ENCODE measurements around the gene TNFRSF12A. TPM values are rescaled to one million over a fixed set of nuclear protein-coding genes. Genes with fewer than 3 reads are reported as not detected.

Gene TNFRSF12A
- total RNA-seq, 2 donors from 2014 or later, result 36.8 to 280 TPM

GRCh38 chr16:3023669-3024478 lies 3.7 kb downstream of the TNFRSF12A start, which contains the start of the genes HCFC1R1 and THOC6:
Gene HCFC1R1 (minus strand): TSS chr16:3023942. CDS start chr16:3023941, 1 bp downstream.
Gene THOC6 (plus strand): TSS chr16:3024035. CDS start chr16:3024327, 292 bp downstream.
- Histone ChIP-seq H3K4me1 (peaks cover 0 to 55% of the 10 kb centered on the region in 2 donors), H3K36me3 (peaks cover 13% of the 10 kb centered on the region)
- TF ChIP-seq CTCF (IDR thresholded peaks at IDR 0.05), result peak in 1 of 2 donors; percentile 14

DNA sequence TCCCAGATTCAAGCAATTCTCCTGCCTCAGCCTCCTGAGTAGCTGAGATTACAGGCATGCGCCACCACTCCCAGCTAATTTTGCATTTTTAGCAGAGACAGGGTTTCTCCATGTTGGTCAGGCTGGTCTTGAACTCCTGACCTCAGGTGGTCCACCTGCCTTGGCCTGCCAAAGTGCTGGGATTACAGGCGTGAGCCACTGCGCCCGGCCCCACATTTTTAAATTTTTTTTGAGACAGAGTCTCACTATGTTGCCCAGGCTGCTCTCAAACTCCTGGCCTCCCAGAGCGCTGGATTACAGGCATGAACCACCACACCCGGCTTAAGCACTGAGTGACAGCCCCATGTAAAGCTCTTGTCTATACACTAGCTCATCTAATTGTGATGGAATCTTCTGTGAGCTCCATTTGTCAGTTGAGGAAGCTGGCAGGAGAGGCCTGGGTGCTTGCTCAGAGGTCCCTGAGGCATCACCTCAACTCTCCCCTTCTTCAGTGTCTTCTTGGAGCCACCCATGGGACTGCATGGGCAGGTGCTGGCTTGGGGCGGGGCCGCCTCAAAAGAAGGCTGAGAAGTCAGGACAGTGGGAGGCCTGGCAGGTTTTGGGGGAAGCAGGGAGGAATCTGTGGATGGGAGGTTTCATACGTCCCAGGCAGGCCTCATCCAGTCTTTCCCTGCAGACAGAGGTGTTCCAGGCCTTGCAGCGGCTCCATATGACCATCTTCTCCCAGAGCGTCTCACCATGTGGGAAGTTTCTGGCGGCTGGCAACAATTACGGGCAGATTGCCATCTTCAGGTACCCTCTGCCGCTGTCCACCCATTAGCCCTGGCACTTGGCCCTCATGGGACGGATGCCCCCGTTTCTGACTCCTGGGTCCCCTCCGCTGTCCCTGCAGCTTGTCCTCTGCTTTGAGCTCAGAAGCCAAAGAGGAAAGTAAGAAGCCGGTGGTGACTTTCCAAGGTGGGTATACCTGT lies 5.1 kb downstream of the TNFRSF12A start:
- H3K4me3 ChIP-seq, result no peak overlapping the region
- H3K9me3 ChIP-seq, result no peaks in the 10 kb centered on the region
- H3K27ac ChIP-seq, result no peak overlapping the region
- H3K4me1 ChIP-seq, result peaks cover 0 to 57% of the 10 kb centered on the region in 2 donors
- peaks cover 13% of the 10 kb centered on the region for H3K36me3 ChIP-seq
- no peak for DNase-seq (ENCODE audit: low spot score)
- H3K27me3 ChIP-seq, result peaks cover 3 to 4% of the 10 kb centered on the region in 2 donors
- no peak for TF ChIP-seq CTCF (IDR thresholded peaks at IDR 0.05)

More at GRCh38 chr16:3023669-3024478, 3.7 kb downstream of the TNFRSF12A start, which contains the start of the genes HCFC1R1 and THOC6:
- DNase-seq (ENCODE audit: low spot score), result peak; percentile 99
- no peaks in the 10 kb centered on the region for H3K27me3 ChIP-seq
- H3K4me3 ChIP-seq, result peak within 1 kb of the TSS; percentile 46 to 74
- H3K27ac ChIP-seq, result peak within 1 kb of the TSS; percentile 95 to 99
- no peaks in the 10 kb centered on the region for H3K9me3 ChIP-seq

DNA sequence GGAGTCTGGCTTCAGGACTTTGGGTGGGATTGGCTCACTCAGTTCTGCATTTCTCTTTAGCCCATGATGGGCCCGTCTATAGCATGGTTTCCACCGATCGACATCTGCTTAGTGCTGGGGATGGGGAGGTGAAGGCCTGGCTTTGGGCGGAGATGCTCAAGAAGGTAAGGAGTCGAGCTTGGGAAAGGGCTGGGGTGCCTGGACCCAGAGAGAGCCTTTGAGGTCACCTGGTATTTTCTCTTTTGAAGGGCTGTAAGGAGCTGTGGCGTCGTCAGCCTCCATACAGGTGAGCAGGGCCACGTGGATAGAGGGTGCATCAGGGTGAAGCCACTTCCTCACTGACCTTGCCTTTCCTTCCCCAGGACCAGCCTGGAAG lies 5.8 kb downstream of the TNFRSF12A start:
- Histone ChIP-seq H3K4me3 (no peak overlapping the region), H3K4me1 (peaks cover 0 to 52% of the 10 kb centered on the region in 2 donors), H3K36me3 (peaks cover 13% of the 10 kb centered on the region), H3K9me3 (no peaks in the 10 kb centered on the region), H3K27me3 (peaks cover 4 to 7% of the 10 kb centered on the region in 2 donors), H3K27ac (no peak overlapping the region)
- no peak for TF ChIP-seq CTCF (IDR thresholded peaks at IDR 0.05)
- no peak for DNase-seq (ENCODE audit: low spot score)

GRCh38 chr16:3026609-3027488 lies 6.7 kb downstream of the TNFRSF12A start:
- Histone ChIP-seq H3K4me1 (peaks cover 0 to 43% of the 10 kb centered on the region in 2 donors), H3K4me3 (no peak overlapping the region), H3K9me3 (no peaks in the 10 kb centered on the region), H3K27me3 (peaks cover 4 to 7% of the 10 kb centered on the region in 2 donors), H3K36me3 (peaks cover 13% of the 10 kb centered on the region), H3K27ac (no peak overlapping the region)
- no peak for DNase-seq (ENCODE audit: low spot score)
- TF ChIP-seq CTCF (IDR thresholded peaks at IDR 0.05), result no peak

GRCh38 chr16:3027489-3027795 lies 7.3 kb downstream of the TNFRSF12A start:
- peaks cover 4 to 7% of the 10 kb centered on the region in 2 donors for H3K27me3 ChIP-seq
- DNase-seq (ENCODE audit: low spot score), result no peak
- H3K9me3 ChIP-seq, result no peaks in the 10 kb centered on the region
- H3K4me1 ChIP-seq, result peaks cover 0 to 37% of the 10 kb centered on the region in 2 donors
- H3K36me3 ChIP-seq, result peaks cover 13% of the 10 kb centered on the region
- TF ChIP-seq CTCF (IDR thresholded peaks at IDR 0.05), result no peak
- H3K27ac ChIP-seq, result no peak overlapping the region
- H3K4me3 ChIP-seq, result no peak overlapping the region

All from right atrium auricular region (tissue), 2 donors.